Spleen (tissue), 7 donors: ENCODE measurements around the gene DUSP22.

Experiments
- POLR2A ChIP-seq, 3 donors: fragments of 450-650 bp; IDR thresholded peaks; one replicate each; pipeline ENCODE4 v1.5.1; 2017; ENCODE audit warnings: antibody characterized with exemption in 3 of 3, mild to moderate bottlenecking in 1 of 3
- POLR2AphosphoS5 ChIP-seq, 3 donors: sonication (generic); formaldehyde crosslinking; IDR thresholded peaks; one replicate each; pipeline ENCODE4 v1.5.1; 2017; ENCODE audit warnings: antibody characterized with exemption in 3 of 3
- TF ChIP-seq, protein P1 (sequence below), 11 experiments: fragments of 200-600 bp in 7 of 11; fragments of 450-650 bp in 4 of 11; sonication (generic) in 4 of 11; IDR thresholded peaks in 8 of 11; conservative IDR thresholded peaks in 3 of 11; 1 replicate in 7 of 11; 2 replicates in 4 of 11; pipeline versions ENCODE4 v1.4.0 to v1.8.0; 2016 to 2021; ENCODE audit warnings: antibody characterized with exemption in 11 of 11, inconsistent platforms in 4 of 11, mild to moderate bottlenecking in 1 of 11
- donor health status: DM: no; HTN: no; CAD: no; lungs with moderate emphysema.
- donor health status: DM: no; HTN: no; CAD: no.
- donor health status: DM: no; HTN: no; CAD: no.

DNA sequence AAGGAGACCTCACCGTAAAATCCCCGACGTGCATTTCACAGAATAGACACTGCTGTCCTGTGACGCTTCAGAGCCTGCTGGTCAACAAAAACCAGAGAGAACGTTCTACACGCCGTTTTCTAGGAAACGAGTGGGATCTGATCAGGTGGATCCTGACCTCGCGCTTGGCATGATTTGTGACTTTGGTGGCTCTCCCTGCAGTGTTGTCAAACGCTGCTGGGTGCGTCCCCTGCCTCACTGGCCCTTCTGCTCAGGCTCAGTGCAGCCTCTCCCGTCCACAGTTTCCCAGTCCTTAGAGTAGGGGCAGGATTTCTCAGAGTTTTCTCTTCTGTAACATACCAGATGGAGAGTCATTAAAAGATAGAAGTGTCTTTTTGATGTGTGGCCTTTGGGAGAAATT lies 71.6 kb downstream of the DUSP22 start:
- TF ChIP-seq POLR2A (IDR thresholded peaks at IDR 0.05) = no peak
- TF ChIP-seq, protein P1, sequence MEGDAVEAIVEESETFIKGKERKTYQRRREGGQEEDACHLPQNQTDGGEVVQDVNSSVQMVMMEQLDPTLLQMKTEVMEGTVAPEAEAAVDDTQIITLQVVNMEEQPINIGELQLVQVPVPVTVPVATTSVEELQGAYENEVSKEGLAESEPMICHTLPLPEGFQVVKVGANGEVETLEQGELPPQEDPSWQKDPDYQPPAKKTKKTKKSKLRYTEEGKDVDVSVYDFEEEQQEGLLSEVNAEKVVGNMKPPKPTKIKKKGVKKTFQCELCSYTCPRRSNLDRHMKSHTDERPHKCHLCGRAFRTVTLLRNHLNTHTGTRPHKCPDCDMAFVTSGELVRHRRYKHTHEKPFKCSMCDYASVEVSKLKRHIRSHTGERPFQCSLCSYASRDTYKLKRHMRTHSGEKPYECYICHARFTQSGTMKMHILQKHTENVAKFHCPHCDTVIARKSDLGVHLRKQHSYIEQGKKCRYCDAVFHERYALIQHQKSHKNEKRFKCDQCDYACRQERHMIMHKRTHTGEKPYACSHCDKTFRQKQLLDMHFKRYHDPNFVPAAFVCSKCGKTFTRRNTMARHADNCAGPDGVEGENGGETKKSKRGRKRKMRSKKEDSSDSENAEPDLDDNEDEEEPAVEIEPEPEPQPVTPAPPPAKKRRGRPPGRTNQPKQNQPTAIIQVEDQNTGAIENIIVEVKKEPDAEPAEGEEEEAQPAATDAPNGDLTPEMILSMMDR (IDR thresholded peaks at IDR 0.05 in 8 of 11, conservative IDR thresholded peaks at IDR 0.05 in 3 of 11) = no peak
- TF ChIP-seq POLR2AphosphoS5 (IDR thresholded peaks at IDR 0.05) = peak in 1 of 3 donors; percentile 7
